OCI-LY3 (cell line): ENCODE measurements around the gene TMEM178B.

Experiments used
- H2AFZ ChIP-seq: fragments of 200-600, 300-600 bp; shearing (Covaris generic); 2 replicates; pipeline ENCODE4 v1.6.0; 2014; ENCODE audit warnings: antibody characterized with exemption, low read depth, low read length
- H3K27ac ChIP-seq: fragments of 200-600, 300-600 bp; sonication (generic); 2 replicates; pipeline ENCODE4 v1.5.1; 2014; ENCODE audit warnings: mild to moderate bottlenecking, low read length, moderate library complexity, mixed read lengths
- H3K27me3 ChIP-seq: fragments of 200-600, 300-600 bp; sonication (generic); 2 replicates; pipeline ENCODE4 v1.6.1; 2014; ENCODE audit warnings: low read depth, low read length, mixed read lengths
- H3K36me3 ChIP-seq: fragments of 200-600, 300-600 bp; sonication (generic); replicated peaks from 2 replicates; pipeline ENCODE3; 2014; ENCODE audit warnings: low read depth, low read length, mixed read lengths
- H3K4me1 ChIP-seq: fragments of 300-600, 200-600 bp; sonication (generic); 2 replicates; pipeline ENCODE4 v1.6.1; 2014; ENCODE audit warnings: low read length, mixed read lengths
- H3K4me2 ChIP-seq: fragments of 200-600, 300-600 bp; sonication (generic); 2 replicates; pipeline ENCODE4 v1.6.1; 2014; ENCODE audit warnings: low read length, mixed read lengths
- H3K4me3 ChIP-seq: fragments of 300-600, 200-600 bp; sonication (generic); 2 replicates; pipeline ENCODE4 v1.5.1; 2014; ENCODE audit warnings: antibody characterized with exemption, mild to moderate bottlenecking, low read length, moderate library complexity
- H3K79me2 ChIP-seq: fragments of 300-600, 200-600 bp; shearing (Covaris generic); 2 replicates; pipeline ENCODE4 v1.6.1; 2014; ENCODE audit warnings: mild to moderate bottlenecking, low read length, mixed read lengths
- H3K9ac ChIP-seq: fragments of 300-600, 200-600 bp; shearing (Covaris generic); 2 replicates; pipeline ENCODE4 v1.6.0; 2014; ENCODE audit warnings: mild to moderate bottlenecking, low read length, moderate library complexity
- H3K9me3 ChIP-seq: fragments of 200-600, 300-600 bp; shearing (Covaris generic); 2 replicates; pipeline ENCODE4 v1.6.1; 2014; ENCODE audit warnings: low read length, mixed read lengths; ENCODE audit not compliant: insufficient read depth
- H4K20me1 ChIP-seq: fragments of 200-600, 300-600 bp; sonication (generic); 2 replicates; pipeline ENCODE4 v1.6.1; 2016; ENCODE audit warnings: low read length, mixed read lengths; ENCODE audit not compliant: insufficient read depth
- CTCF ChIP-seq: fragments of 200-600, 300-600 bp; sonication (generic); IDR thresholded peaks from 2 replicates; pipeline ENCODE4 v1.5.1; 2014; ENCODE audit warnings: antibody characterized with exemption, low read length, low read depth
- EZH2phosphoT487 ChIP-seq: fragments of 200-600 bp; shearing (Covaris generic); IDR thresholded peaks from 2 replicates; pipeline ENCODE4 v1.6.1; 2018; ENCODE audit warnings: antibody characterized with exemption, mixed run types, low read depth

Gene TMEM178B

GRCh38 chr7:141154131-141154732 lies 80.4 kb downstream of the TMEM178B start:
- H3K27ac ChIP-seq, result no peak overlapping the region
- no peak for TF ChIP-seq EZH2phosphoT487
- no peak for TF ChIP-seq CTCF
- no peak overlapping the region for H2AFZ ChIP-seq
- no peaks in the 10 kb centered on the region for H3K27me3 ChIP-seq
- no peak overlapping the region for H3K4me3 ChIP-seq
- H4K20me1 ChIP-seq, result no peaks in the 10 kb centered on the region
- H3K4me1 ChIP-seq, result peaks cover 2% of the 10 kb centered on the region; the same call in 1 of the 2 replicates
- H3K4me2 ChIP-seq, result no peak overlapping the region
- no peaks in the 10 kb centered on the region for H3K9me3 ChIP-seq
- H3K79me2 ChIP-seq, result no peaks in the 10 kb centered on the region
- no peaks in the 10 kb centered on the region for H3K36me3 ChIP-seq
- H3K9ac ChIP-seq, result no peak overlapping the region

GRCh38 chr7:141156407-141156806 lies 82.5 kb downstream of the TMEM178B start:
- H3K27me3 ChIP-seq, result no peaks in the 10 kb centered on the region
- TF ChIP-seq EZH2phosphoT487 (no peak), CTCF (no peak)

GRCh38 chr7:141157138-141157765 lies 83.4 kb downstream of the TMEM178B start:
- Histone ChIP-seq H3K4me3 (no peak overlapping the region), H3K9ac (no peak overlapping the region), H3K27ac (no peak overlapping the region), H3K36me3 (no peaks in the 10 kb centered on the region), H4K20me1 (no peaks in the 10 kb centered on the region), H2AFZ (no peak overlapping the region), H3K79me2 (no peaks in the 10 kb centered on the region), H3K9me3 (no peaks in the 10 kb centered on the region), H3K4me1 (no peaks in the 10 kb centered on the region), H3K27me3 (no peaks in the 10 kb centered on the region), H3K4me2 (no peak overlapping the region)
- TF ChIP-seq EZH2phosphoT487, result no peak
- no peak for TF ChIP-seq CTCF

More at GRCh38 chr7:141156407-141156806, 82.5 kb downstream of the TMEM178B start:
- H3K4me3 ChIP-seq, result no peak overlapping the region
- H2AFZ ChIP-seq, result no peak overlapping the region
- no peaks in the 10 kb centered on the region for H3K79me2 ChIP-seq
- no peaks in the 10 kb centered on the region for H3K4me1 ChIP-seq
- no peaks in the 10 kb centered on the region for H3K36me3 ChIP-seq
- no peak overlapping the region for H3K4me2 ChIP-seq
- H3K9me3 ChIP-seq, result no peaks in the 10 kb centered on the region
- H4K20me1 ChIP-seq, result no peaks in the 10 kb centered on the region
- H3K9ac ChIP-seq, result no peak overlapping the region
- H3K27ac ChIP-seq, result no peak overlapping the region

GRCh38 chr7:141158561-141158960 lies 84.7 kb downstream of the TMEM178B start:
- Histone ChIP-seq H3K27me3 (no peaks in the 10 kb centered on the region), H3K27ac (no peak overlapping the region), H4K20me1 (no peaks in the 10 kb centered on the region), H3K4me1 (no peaks in the 10 kb centered on the region), H3K4me2 (no peak overlapping the region), H3K9me3 (no peaks in the 10 kb centered on the region), H3K36me3 (no peaks in the 10 kb centered on the region), H3K9ac (no peak overlapping the region), H2AFZ (no peak overlapping the region), H3K4me3 (no peak overlapping the region), H3K79me2 (no peaks in the 10 kb centered on the region)
- TF ChIP-seq CTCF, result no peak
- no peak for TF ChIP-seq EZH2phosphoT487
